GM18873 (cell line): ENCODE results near the gene SMIM5.
A peak's percentile ranks its signal among the peaks of the same experiment; 100 is the strongest.

ENCODE experiments used
- ATAC-seq: cut with Tn5 transposase; IDR thresholded peaks from one replicate; pipeline ENCODE4 v1.9.1; 2021; ENCODE audit warnings: mild to moderate bottlenecking, moderate library complexity, moderate number of reproducible peaks; ENCODE audit not compliant: unreplicated experiment, low FRiP score

SMIM5 gene

DNA sequence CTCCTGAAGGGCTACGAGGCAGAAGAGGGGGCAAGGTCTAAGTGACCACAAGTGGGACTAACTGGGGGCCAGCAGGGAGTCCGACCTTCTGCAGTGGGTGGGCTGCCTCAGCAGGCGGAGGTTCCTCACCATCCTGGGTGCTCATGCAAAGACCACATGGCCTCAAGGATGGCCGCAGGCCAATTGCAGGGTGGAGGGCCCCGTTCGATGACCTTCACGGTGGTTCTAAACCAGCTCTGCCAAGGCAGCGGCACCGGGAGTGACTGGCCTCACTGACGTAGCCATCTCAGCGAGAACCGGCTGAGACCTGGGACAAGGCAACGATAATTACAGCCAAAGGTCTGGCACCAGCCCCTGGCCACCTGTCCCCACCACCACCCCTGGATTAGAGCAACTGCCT lies 5.7 kb downstream of the SMIM5 start:
- no peak for ATAC-seq

DNA sequence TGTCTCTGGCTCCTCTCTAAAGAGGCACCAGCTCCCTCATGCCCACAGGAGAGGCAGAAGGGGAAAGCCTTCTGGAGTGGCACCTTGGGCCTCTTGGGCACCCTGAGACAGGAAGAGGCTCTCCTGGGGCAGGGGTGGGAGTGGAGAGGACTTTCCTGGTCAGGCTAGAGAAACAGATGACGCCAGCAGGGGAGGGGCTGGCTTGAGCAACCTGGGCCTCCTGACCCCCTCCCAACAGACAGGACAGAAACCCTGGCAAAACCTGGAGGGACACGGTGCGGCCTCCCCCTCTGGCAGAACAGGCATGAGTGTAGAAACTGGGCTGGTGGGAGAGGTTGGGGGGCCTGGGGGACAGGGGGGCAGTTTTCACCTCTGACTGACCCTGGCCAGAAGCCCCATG lies 6.1 kb downstream of the SMIM5 start:
- no peak for ATAC-seq

- no peak for ATAC-seq
These were observed 6.7 kb downstream of the SMIM5 start for GRCh38 chr17:75639771-75640555.

DNA sequence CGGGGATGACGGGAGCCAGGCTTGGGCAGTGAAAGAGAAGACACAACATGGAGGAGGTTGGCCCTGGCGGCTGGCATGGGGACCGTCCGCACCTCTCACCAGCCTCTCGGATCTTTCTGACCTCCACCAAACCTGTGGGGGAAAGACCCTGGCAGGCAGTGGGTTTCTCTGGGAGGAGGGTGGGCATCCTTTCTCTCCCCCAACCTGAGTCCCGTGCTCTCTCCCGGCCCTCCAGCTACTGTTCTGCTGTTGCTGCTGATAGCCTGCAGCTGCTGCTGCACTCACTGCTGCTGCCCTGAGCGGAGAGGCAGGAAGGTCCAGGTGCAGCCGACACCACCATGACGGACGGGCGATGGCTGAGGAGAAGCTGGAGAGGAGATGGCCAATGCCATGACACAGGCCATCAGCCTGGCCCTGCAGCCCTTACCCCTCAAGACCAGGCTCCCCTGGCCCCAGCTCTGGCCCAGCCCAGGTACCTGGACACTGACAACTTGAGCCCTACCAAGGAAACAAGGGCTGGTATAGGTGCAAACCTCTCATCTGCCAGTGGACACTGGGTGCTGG lies 7.4 kb downstream of the SMIM5 start:
- no peak for ATAC-seq

- no peak for ATAC-seq
These were observed 8.1 kb downstream of the SMIM5 start for GRCh38 chr17:75641343-75641742.

DNA sequence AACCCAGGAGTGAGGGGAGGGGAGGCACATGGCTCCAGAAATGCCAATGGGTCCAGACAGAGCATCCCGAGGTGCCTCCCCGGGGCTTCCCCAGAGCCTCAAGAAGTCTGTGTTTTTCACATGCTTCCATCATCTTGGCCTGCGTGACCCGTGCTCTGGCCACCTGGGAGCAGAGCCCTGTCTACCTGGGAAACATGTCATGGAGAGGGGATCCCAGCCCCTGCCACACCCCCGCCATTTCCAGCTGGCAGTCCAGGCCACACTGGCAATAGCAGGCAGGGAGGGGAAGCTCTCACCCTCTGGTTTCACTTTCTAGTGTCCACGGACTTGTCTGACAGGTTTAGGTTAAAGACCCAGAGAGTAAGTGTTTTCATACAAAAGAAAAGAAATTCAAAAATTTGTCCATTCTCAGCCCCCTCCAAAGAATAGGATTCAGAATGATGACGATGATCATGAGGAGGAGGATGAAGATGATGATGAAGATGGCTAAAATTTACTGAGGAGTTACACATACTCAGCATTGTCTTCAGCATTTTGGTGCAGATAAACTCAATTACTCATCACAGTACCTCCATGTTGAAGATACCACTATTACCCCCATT lies 9.0 kb downstream of the SMIM5 start:
- no peak for ATAC-seq

DNA sequence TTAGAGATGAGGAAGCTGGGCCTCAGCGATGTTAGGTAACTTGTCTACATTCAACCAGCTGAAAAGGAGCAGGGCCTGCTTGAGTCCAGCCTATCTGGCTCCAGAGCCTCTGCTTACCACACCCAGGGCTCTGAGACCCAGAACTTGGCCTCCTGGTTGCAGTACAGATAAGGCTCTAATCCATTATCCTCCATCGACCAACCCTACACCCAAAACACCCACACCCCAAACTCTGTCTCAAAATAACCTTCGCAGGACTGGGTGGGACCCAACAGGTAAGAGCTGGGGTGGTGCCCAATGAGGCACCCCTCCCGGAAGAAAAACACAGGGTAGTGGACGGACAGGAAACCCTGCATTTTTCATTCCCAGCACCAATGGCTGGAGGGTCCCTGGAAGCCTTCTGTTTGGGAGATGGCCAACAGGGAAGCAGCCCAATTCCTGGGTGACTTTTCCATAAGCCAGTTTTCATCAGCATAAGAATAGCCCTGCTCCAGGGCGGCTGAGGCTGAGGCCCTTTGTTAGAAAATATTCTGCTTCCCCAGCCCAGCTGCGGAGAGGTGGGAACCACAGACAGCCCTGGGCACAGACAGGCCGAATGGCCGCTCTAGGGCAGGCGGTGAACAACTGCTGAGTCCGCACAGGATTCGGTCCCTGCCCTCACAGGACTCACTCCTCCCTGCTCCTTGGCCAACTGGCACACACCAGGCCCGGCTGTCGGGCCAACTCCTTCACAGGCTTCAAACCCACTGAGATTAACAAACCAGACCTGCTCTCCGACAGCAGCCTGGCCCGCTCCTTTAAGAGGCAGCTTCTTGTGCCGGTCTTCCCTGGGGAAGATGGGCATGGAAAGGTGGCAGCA lies 9.8 kb downstream of the SMIM5 start:
- no peak for ATAC-seq

- no peak for ATAC-seq
These were observed 10.4 kb downstream of the SMIM5 start for GRCh38 chr17:75643643-75644017.

DNA sequence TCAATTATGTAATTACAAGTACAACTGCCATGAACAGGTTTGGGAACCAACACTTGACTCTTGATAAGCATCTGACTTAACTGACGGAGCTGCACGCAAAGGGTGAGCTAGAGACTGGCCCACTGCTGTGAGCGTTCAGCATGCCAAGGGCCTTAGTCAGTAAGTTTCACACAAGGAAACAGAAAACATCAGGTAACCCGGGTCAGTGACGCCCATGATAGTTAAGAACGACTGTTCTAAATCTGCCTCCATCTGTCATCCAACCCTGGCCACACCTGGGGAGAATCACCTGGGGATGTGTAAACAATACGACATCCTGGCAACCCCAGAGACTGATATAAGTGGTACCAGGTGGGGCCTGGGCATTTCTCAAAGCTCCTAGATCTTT lies 12.3 kb downstream of the SMIM5 start:
- ATAC-seq, result no peak

DNA sequence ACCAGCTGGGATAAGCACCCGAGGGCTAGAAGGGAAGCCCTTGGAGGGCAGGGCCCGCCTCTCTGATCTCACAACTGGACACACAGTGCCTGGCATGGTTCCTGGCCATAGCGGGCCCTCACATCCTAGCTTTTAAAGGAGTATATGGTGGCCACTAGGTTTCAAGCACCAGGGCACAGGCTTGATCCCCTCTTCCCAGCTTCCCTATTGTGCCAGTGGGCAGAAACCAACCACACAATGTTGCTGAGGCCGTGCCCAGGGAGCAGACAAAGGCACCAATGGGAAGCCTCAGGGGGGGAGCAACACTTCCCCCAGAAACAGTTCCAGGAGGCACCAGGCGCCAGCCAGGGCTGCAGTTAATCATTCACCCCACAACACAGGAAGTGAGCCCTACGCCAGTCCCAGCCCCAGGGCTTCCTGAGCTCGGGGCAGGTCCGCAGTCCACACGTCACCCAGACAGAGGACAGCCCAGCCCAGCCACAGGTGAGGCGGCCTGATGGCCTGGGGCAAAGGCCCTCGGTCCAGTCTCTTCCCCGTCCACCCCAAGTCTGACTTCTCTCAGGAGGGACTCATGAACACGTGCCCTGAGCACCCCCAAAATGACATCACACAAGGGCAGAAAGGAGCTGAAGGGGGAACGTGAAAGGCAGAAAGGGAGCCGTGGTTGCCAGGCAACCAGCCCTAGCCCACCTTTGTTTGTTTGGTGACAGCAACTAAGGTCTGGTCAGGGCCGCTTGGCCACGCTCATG lies 12.8 kb downstream of the SMIM5 start:
- ATAC-seq, result peak; percentile 76

GRCh38 chr17:75646638-75646992 lies 13.4 kb downstream of the SMIM5 start:
- ATAC-seq, result no peak

DNA sequence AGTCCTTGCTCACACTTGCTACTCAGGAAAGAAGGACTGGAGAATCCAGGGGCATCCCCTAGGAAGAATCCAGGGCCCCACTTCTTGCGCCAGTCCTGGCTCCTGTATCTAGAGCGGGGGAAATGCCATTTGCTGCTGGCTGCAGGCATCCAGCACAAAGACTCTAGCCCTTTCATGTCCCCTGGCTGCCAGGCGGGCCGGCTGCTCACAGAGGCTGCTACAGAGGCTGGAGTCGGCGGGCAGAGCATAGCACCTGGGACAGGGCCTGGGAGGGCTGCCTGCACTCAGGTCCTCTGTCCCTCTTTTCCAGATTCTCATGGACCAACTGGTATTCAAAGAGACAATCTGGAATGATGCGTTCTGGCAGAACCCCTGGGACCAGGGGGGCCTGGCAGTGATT lies 13.8 kb downstream of the SMIM5 start:
- ATAC-seq, result no peak

DNA sequence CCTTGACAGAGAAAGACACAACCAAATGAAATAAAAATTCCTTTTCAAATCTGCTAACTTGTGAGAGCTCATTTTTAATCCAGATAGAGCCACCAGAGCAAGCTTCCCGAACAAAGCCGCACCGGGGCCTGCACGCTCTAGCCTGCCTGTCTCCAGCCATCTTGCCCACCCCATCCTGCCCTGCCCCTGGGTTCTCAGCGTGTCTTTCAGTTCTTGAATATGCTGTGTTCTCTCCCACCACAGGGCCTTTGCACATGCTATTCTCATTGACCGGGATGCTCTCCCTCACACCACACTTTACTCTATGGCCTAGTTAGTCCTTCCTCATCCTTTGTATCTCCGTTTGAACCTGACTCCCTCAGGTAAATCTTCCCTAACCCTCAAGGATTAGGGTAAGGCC lies 14.7 kb downstream of the SMIM5 start:
- ATAC-seq, result no peak

DNA sequence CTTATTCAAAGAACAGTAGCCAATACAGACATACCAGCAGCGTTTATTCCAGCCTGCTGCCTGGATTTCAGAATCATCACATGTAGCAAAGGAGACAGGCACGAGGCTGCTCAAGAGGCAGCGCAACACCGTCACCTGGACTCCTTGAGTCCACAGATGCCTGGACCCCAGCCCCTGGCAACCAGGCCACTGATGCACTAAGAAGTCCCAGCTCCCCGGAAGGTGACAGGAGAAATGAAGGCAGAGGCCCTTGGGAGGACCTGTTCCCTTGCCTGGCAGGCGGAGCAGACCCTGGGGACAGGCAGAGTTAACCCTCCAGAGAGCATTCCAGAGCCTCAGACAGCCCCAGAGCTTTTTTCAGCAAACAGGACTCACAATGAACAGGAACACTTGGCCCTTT lies 16.5 kb downstream of the SMIM5 start:
- no peak for ATAC-seq

GRCh38 chr17:75650874-75651273 lies 17.6 kb downstream of the SMIM5 start:
- ATAC-seq, result no peak

- no peak for ATAC-seq
These were observed 19.1 kb downstream of the SMIM5 start for GRCh38 chr17:75652341-75652740.

- no peak for ATAC-seq
These were observed 19.8 kb downstream of the SMIM5 start for GRCh38 chr17:75652934-75653549.

GRCh38 chr17:75654176-75654575 lies 20.9 kb downstream of the SMIM5 start:
- ATAC-seq, result no peak

- no peak for ATAC-seq
These were observed 25.0 kb downstream of the SMIM5 start for GRCh38 chr17:75658237-75658636.

DNA sequence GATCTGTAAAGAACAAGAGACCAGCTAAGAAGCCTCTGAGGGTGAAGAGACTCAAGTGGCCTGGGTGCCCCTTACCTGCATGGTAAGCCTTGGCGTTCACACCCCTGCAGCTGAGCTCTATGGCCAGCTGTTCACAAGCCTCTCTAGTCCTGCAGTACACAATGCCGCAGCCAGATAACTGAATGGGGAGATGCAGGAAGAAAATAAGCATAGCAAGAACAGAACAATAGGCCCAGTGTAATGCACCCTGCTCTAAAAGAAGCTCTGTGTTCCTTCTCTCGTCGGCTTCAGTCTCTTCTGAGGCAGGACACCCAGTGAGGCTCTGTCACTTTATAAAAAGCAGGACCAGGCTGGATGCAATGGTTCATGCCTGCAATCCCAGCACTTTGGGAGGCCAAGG lies 28.3 kb downstream of the SMIM5 start:
- no peak for ATAC-seq
